ENCODE results near the gene GTF3C4.

- TF ChIP-seq EZH2 (IDR thresholded peaks at IDR 0.05; ENCODE audit: insufficient read depth, poor library complexity, severe bottlenecking) (no peak), EZH2phosphoT487 (IDR thresholded peaks at IDR 0.05; ENCODE audit: insufficient read depth, low read depth) (no peak)
Observed at GRCh38 chr9:132679946-132680625, 9.8 kb downstream of the GTF3C4 start.

Data from GM23248 (cell line).